KMS-11 (cell line): Measurements from ENCODE around the gene UBTF.
A peak's percentile ranks its signal among the peaks of the same experiment; 100 is the strongest.

Experiments used
- H2AFZ ChIP-seq: fragments of 200-600 bp; sonication (generic); 2 replicates; pipeline ENCODE4 v1.6.1; 2016; ENCODE audit warnings: antibody characterized with exemption, mixed run types, low read depth
- H3K27ac ChIP-seq: fragments of 200-600 bp; sonication (generic); 2 replicates; pipeline ENCODE4 v1.6.1; 2016; ENCODE audit warnings: mild to moderate bottlenecking, mixed run types
- H3K27me3 ChIP-seq: fragments of 200-600 bp; sonication (generic); 2 replicates; pipeline ENCODE4 v1.6.1; 2017; ENCODE audit warnings: mild to moderate bottlenecking, low read depth, mixed run types, moderate library complexity; ENCODE audit not compliant: insufficient read depth
- H3K36me3 ChIP-seq: fragments of 200-600 bp; sonication (generic); 2 replicates; pipeline ENCODE4 v1.6.1; 2017; ENCODE audit warnings: mild to moderate bottlenecking, mixed run types; ENCODE audit not compliant: insufficient read depth
- H3K4me1 ChIP-seq: fragments of 200-600 bp; sonication (generic); 2 replicates; pipeline ENCODE4 v1.6.1; 2016; ENCODE audit warnings: mild to moderate bottlenecking, low read depth, mixed run types; ENCODE audit not compliant: poor library complexity, severe bottlenecking
- H3K4me2 ChIP-seq: fragments of 200-600 bp; sonication (generic); 2 replicates; pipeline ENCODE4 v1.7.0; 2016; ENCODE audit warnings: mild to moderate bottlenecking, mixed run types
- H3K4me3 ChIP-seq: fragments of 200-600 bp; sonication (generic); IDR thresholded peaks from 2 replicates; pipeline ENCODE4 v1.6.1; 2017; ENCODE audit warnings: low read depth, low read length, mixed read lengths; ENCODE audit not compliant: insufficient read depth
- H3K79me2 ChIP-seq: fragments of 200-600 bp; sonication (generic); 2 replicates; pipeline ENCODE4 v1.6.1; 2016; ENCODE audit warnings: low read depth, mixed run types; ENCODE audit not compliant: insufficient read depth
- H3K9ac ChIP-seq: fragments of 200-600 bp; sonication (generic); 2 replicates; pipeline ENCODE4 v1.6.1; 2016; ENCODE audit warnings: mild to moderate bottlenecking, mixed run types
- H4K20me1 ChIP-seq: fragments of 200-600 bp; sonication (generic); 2 replicates; pipeline ENCODE4 v1.6.1; 2016; ENCODE audit warnings: mild to moderate bottlenecking, mixed run types; ENCODE audit not compliant: insufficient read depth
- CTCF ChIP-seq: fragments of 200-600 bp; sonication (generic); conservative IDR thresholded peaks from 2 replicates; pipeline ENCODE4 v1.6.1; 2017; ENCODE audit warnings: low read depth, mild to moderate bottlenecking, antibody characterized with exemption, low read length, moderate library complexity, mixed read lengths

UBTF gene

GRCh38 chr17:44236444-44236991, 17.0 kb upstream of the UBTF start:
- H3K9ac ChIP-seq: no peak overlapping the region
- no peaks in the 10 kb centered on the region for H3K36me3 ChIP-seq
- peaks cover 7% of the 10 kb centered on the region; the same call in 1 of the 2 replicates for H3K27me3 ChIP-seq
- H2AFZ ChIP-seq: peak overlapping the region; percentile 30; the same call in 1 of the 2 replicates
- no peaks in the 10 kb centered on the region for H4K20me1 ChIP-seq
- no peak for TF ChIP-seq CTCF
- peak overlapping the region; percentile 22; the same call in 1 of the 2 replicates for H3K27ac ChIP-seq
- peak overlapping the region; percentile 16; the same call in 1 of the 2 replicates for H3K4me2 ChIP-seq
- no peak overlapping the region for H3K4me3 ChIP-seq
- H3K4me1 ChIP-seq: peaks cover 29% of the 10 kb centered on the region
- no peaks in the 10 kb centered on the region for H3K79me2 ChIP-seq

- TF ChIP-seq CTCF: no peak
- no peak overlapping the region; the same call in 1 of the 2 replicates for H3K9ac ChIP-seq
- H3K4me2 ChIP-seq: no peak overlapping the region; the same call in 1 of the 2 replicates
- peaks cover 3% of the 10 kb centered on the region; the same call in 1 of the 2 replicates for H3K27me3 ChIP-seq
- H3K4me1 ChIP-seq: peaks cover 29% of the 10 kb centered on the region
- no peaks in the 10 kb centered on the region for H3K79me2 ChIP-seq
- no peak overlapping the region; the same call in 1 of the 2 replicates for H2AFZ ChIP-seq
- H3K36me3 ChIP-seq: no peaks in the 10 kb centered on the region
- no peaks in the 10 kb centered on the region for H4K20me1 ChIP-seq
- H3K4me3 ChIP-seq: no peak overlapping the region
- peak overlapping the region; percentile 24; the same call in 1 of the 2 replicates for H3K27ac ChIP-seq
Observed at GRCh38 chr17:44235583-44235936, 16.1 kb upstream of the UBTF start.

- TF ChIP-seq CTCF: no peak
- peaks cover 29% of the 10 kb centered on the region for H3K4me1 ChIP-seq
- no peak overlapping the region for H2AFZ ChIP-seq
- no peak overlapping the region for H3K27ac ChIP-seq
- no peaks in the 10 kb centered on the region for H3K27me3 ChIP-seq
- no peak overlapping the region for H3K4me2 ChIP-seq
- no peak overlapping the region for H3K9ac ChIP-seq
- no peak overlapping the region for H3K4me3 ChIP-seq
- H3K36me3 ChIP-seq: no peaks in the 10 kb centered on the region
- no peaks in the 10 kb centered on the region for H4K20me1 ChIP-seq
- no peaks in the 10 kb centered on the region for H3K79me2 ChIP-seq
Observed at GRCh38 chr17:44233582-44233981, 14.1 kb upstream of the UBTF start.

- no peak overlapping the region for H3K9ac ChIP-seq
- no peak for TF ChIP-seq CTCF
Observed at GRCh38 chr17:44232061-44232460, 12.6 kb upstream of the UBTF start.

More at GRCh38 chr17:44232061-44232460, 12.6 kb upstream of the UBTF start:
- no peak overlapping the region for H2AFZ ChIP-seq
- H3K36me3 ChIP-seq: no peaks in the 10 kb centered on the region
- H4K20me1 ChIP-seq: no peaks in the 10 kb centered on the region
- no peak overlapping the region for H3K27ac ChIP-seq
- no peaks in the 10 kb centered on the region for H3K79me2 ChIP-seq
- peaks cover 29% of the 10 kb centered on the region for H3K4me1 ChIP-seq
- H3K4me2 ChIP-seq: no peak overlapping the region
- H3K27me3 ChIP-seq: no peaks in the 10 kb centered on the region
- H3K4me3 ChIP-seq: no peak overlapping the region
